ENCODE measurements around the gene TRABD. TPM values are rescaled to one million over a fixed set of nuclear protein-coding genes. Genes with fewer than 3 reads are reported as not detected.

The TRABD gene
- total RNA-seq, 4 donors from 2014 or later = 26.6 to 51.9 (median 31.5) TPM

DNA sequence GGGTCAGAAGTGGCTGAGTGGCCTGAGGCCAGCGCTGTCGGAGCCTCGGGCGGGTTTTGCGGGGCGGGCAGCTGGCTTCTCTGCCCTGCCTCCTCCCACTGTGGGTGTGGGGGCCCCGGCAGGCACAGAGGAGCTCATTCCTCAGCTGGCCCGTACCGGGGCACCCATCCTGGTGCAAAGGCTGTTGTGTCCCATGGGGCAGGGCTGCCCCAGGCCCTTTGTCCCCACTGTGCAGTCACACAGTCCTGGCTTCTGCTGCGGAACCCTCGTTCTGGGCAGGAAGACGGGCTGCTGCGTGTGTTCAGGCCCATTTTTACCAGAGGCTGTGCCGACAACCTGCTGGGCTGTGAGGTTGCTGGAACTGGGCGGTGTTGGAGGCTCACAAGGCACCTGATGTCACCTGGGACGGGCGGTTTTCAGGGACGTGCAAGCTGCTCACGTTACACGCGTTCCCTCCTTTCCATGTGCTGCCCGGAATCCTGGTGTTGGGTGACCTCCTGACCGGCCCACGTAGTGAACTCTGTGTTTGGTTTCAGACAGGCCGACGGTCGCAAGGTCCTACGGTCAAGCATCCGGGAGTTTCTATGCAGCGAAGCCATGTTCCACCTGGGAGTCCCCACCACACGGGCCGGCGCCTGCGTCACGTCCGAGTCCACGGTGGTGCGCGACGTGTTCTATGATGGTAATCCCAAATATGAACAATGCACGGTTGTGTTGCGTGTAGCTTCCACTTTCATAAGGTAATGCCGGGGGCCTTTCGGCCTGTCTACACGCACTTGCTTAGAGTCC is 20.3 kb downstream of the TRABD start:
- H3K27me3 ChIP-seq = no peaks in the 10 kb centered on the region
- no peak overlapping the region for H3K27ac ChIP-seq
- 90 to 92% methylated on average over 26 to 35 of the region's 45 CpGs for WGBS, 2 donors
- no peak for DNase-seq
- intact Hi-C loops (cut with DNase I) = no loop called here
- TF ChIP-seq POLR2A (IDR thresholded peaks at IDR 0.05) = no peak
- TF ChIP-seq, protein P1, sequence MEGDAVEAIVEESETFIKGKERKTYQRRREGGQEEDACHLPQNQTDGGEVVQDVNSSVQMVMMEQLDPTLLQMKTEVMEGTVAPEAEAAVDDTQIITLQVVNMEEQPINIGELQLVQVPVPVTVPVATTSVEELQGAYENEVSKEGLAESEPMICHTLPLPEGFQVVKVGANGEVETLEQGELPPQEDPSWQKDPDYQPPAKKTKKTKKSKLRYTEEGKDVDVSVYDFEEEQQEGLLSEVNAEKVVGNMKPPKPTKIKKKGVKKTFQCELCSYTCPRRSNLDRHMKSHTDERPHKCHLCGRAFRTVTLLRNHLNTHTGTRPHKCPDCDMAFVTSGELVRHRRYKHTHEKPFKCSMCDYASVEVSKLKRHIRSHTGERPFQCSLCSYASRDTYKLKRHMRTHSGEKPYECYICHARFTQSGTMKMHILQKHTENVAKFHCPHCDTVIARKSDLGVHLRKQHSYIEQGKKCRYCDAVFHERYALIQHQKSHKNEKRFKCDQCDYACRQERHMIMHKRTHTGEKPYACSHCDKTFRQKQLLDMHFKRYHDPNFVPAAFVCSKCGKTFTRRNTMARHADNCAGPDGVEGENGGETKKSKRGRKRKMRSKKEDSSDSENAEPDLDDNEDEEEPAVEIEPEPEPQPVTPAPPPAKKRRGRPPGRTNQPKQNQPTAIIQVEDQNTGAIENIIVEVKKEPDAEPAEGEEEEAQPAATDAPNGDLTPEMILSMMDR (IDR thresholded peaks at IDR 0.05) = no peak
- peaks cover 16 to 17% of the 10 kb centered on the region in 2 donors for H3K36me3 ChIP-seq
- no peak overlapping the region for H3K4me3 ChIP-seq (replicated peaks in 1 of 3)
- peaks cover 11 to 12% of the 10 kb centered on the region in 2 donors for H3K4me1 ChIP-seq
- no peaks in the 10 kb centered on the region for H3K9me3 ChIP-seq

DNA sequence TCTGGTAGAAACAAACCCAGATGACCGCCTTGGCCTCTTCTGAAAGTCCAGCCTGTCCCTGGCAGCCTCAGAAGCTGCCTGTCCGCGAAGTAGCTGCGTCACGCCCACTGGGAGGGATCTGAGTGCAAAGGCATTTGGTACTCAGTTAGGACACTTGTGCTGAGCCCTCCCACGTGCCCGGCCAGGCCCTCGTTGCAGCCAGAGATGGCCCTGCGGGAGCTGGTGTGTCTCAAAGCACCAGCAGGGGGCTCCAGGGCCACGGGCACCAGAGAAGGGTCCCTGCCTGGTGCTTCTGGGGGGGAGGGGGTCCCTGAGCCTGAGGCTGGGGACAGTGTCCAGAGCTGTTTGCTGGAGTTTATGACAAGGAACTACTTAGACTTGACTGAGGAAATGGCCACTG is 20.9 kb downstream of the TRABD start:
- no peak overlapping the region for H3K27ac ChIP-seq
- H3K27me3 ChIP-seq = no peaks in the 10 kb centered on the region
- H3K4me3 ChIP-seq (replicated peaks in 1 of 3) = no peak overlapping the region
- peak; percentile 78 to 87 for DNase-seq
- peaks cover 11% of the 10 kb centered on the region in 2 donors for H3K4me1 ChIP-seq
- TF ChIP-seq, protein P1 (IDR thresholded peaks at IDR 0.05) = peak in 4 of 6 experiments; percentile 21 to 41 (median 32)
- no peak for TF ChIP-seq POLR2A (IDR thresholded peaks at IDR 0.05)
- 33 to 40% methylated on average over 2 to 5 of the region's 10 CpGs for WGBS, 2 donors
- H3K9me3 ChIP-seq = no peaks in the 10 kb centered on the region
- intact Hi-C loops (cut with DNase I) = no loop called here
- peaks cover 16 to 21% of the 10 kb centered on the region in 2 donors for H3K36me3 ChIP-seq

DNA sequence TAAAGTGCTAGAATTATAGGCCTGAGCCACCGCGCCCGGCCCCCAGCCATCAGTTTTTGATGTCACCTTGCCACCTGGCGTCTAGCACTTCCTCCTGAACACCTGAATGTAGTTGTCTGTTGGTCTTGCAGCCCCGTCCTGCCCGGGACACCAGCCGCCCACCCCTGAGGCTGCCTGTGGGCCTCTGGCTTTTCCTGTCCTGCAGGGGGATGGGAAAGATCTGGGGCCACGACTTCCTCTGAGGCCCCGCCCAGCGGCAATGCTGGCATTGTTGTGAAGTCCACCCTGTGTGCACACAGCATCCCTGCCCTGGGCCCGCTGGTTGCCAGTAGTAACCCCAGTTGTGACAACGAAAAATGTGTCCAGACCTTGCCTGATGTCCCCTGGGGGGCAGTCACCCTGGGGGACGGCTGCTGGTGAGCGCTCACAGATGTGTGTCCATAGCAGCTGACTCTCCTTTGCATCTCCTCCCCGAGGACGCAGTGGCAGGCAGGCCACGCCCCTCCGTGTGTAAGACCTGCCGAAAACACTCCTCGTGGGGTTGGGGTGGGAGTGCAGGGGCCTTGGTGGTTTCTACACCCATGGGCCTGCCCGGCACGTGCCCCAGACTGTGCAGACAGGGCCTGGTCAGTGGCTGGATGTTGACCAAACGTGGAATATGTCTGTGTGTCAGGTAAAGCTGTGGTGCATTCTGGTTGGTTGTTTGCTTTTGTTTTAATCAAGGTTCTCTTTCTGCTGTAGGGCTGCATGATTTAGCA is 21.8 kb downstream of the TRABD start:
- Histone ChIP-seq H3K4me1 (peaks cover 2% of the 10 kb centered on the region in 2 donors), H3K36me3 (peaks cover 25 to 29% of the 10 kb centered on the region in 2 donors)

DNA sequence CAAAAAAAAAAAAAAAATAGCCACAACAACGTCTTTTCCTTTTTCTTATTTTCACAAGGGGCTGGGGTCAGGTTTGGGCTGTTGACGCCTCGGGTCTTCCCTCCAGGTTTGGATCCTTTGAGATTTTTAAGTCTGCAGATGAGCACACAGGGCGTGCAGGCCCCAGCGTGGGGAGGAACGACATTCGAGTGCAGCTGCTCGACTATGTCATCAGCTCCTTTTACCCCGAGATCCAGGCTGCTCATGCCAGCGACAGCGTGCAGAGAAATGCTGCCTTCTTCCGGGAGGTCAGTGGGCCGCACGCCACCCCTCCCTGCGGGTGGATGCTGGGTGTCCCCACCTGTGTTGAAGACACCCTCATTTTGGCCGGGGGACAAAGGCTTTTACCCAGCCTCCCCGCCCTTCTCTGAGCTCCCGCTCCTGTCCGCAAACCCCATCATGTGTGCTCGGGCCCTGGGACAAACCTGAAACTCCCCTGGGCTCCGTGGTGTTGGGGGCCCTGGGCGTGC is 22.8 kb downstream of the TRABD start:
- H3K27me3 ChIP-seq = no peaks in the 10 kb centered on the region
- H3K27ac ChIP-seq = no peak overlapping the region
- no peak for DNase-seq
- no peak for TF ChIP-seq POLR2A (IDR thresholded peaks at IDR 0.05)
- TF ChIP-seq, protein P1 (IDR thresholded peaks at IDR 0.05) = no peak
- H3K36me3 ChIP-seq = peaks cover 24 to 30% of the 10 kb centered on the region in 2 donors
- no peaks in the 10 kb centered on the region for H3K4me1 ChIP-seq
- 89 to 90% methylated on average over 19 to 22 of the region's 22 CpGs for WGBS, 2 donors
- H3K4me3 ChIP-seq (replicated peaks in 1 of 3) = no peak overlapping the region
- no peaks in the 10 kb centered on the region for H3K9me3 ChIP-seq
- intact Hi-C loops (cut with DNase I) = no loop called here

More for the DNA sequence above, 21.8 kb downstream of the TRABD start:
- no peaks in the 10 kb centered on the region for H3K27me3 ChIP-seq
- TF ChIP-seq, protein P1 (IDR thresholded peaks at IDR 0.05) = no peak
- TF ChIP-seq POLR2A (IDR thresholded peaks at IDR 0.05) = no peak
- intact Hi-C loops (cut with DNase I) = no loop called here
- H3K9me3 ChIP-seq = no peaks in the 10 kb centered on the region
- H3K27ac ChIP-seq = no peak overlapping the region
- DNase-seq = no peak
- no peak overlapping the region for H3K4me3 ChIP-seq (replicated peaks in 1 of 3)
- WGBS, 2 donors = 79% methylated on average over 15 of the region's 23 CpGs

Measured in thyroid gland (tissue), 4 donors.